ENCODE results near the gene DUSP19.

The DUSP19 gene

GRCh38 chr2:183068561-183068960 is 10.0 kb upstream of the DUSP19 start:
- no peak for DNase-seq (ENCODE audit: low spot score)

GRCh38 chr2:183069174-183069573 is 9.4 kb upstream of the DUSP19 start:
- DNase-seq (ENCODE audit: low spot score) = no peak

GRCh38 chr2:183070942-183071844 is 7.4 kb upstream of the DUSP19 start:
- DNase-seq (ENCODE audit: low spot score) = no peak

- DNase-seq (ENCODE audit: low spot score) = no peak
These were observed 6.4 kb upstream of the DUSP19 start for GRCh38 chr2:183072177-183072576.

- no peak for DNase-seq (ENCODE audit: low spot score)
These were observed 434 bp upstream of the DUSP19 start for GRCh38 chr2:183078163-183078463.

- peak; percentile 53 for DNase-seq (ENCODE audit: low spot score)
These were observed 710 bp downstream of the DUSP19 start for GRCh38 chr2:183079139-183079775.

GRCh38 chr2:183081911-183082310 is 3.4 kb downstream of the DUSP19 start:
- no peak for DNase-seq (ENCODE audit: low spot score)

- DNase-seq (ENCODE audit: low spot score) = no peak
These were observed 9.5 kb downstream of the DUSP19 start for GRCh38 chr2:183088061-183088460.

- no peak for DNase-seq (ENCODE audit: low spot score)
These were observed 10.8 kb downstream of the DUSP19 start for GRCh38 chr2:183089192-183089851.

GRCh38 chr2:183091318-183091953 is 12.9 kb downstream of the DUSP19 start:
- no peak for DNase-seq (ENCODE audit: low spot score)

GRCh38 chr2:183091954-183092345 is 13.4 kb downstream of the DUSP19 start:
- DNase-seq (ENCODE audit: low spot score) = no peak

- no peak for DNase-seq (ENCODE audit: low spot score)
These were observed 15.5 kb downstream of the DUSP19 start for GRCh38 chr2:183093857-183094657.

- no peak for DNase-seq (ENCODE audit: low spot score)
These were observed 27.0 kb downstream of the DUSP19 start for GRCh38 chr2:183105402-183106134.

- no peak for DNase-seq (ENCODE audit: low spot score)
These were observed 34.0 kb downstream of the DUSP19 start for GRCh38 chr2:183112577-183112976.

GRCh38 chr2:183113630-183114029 is 35.1 kb downstream of the DUSP19 start:
- no peak for DNase-seq (ENCODE audit: low spot score)

GRCh38 chr2:183117226-183117625 is 38.7 kb downstream of the DUSP19 start:
- DNase-seq (ENCODE audit: low spot score) = no peak

GRCh38 chr2:183123117-183123958 is 44.8 kb downstream of the DUSP19 start:
- peak; percentile 3 for DNase-seq (ENCODE audit: low spot score)

- no peak for DNase-seq (ENCODE audit: low spot score)
These were observed 45.3 kb downstream of the DUSP19 start for GRCh38 chr2:183123959-183124221.

- peak; percentile 91 for DNase-seq (ENCODE audit: low spot score)
These were observed 45.8 kb downstream of the DUSP19 start, which contains the start of gene NUP35 for GRCh38 chr2:183124222-183124956. TSS of gene NUP35 (plus strand) at chr2:183124443. CDS start at chr2:183124458, 15 bp downstream.

GRCh38 chr2:183124957-183125255 is 46.4 kb downstream of the DUSP19 start:
- no peak for DNase-seq (ENCODE audit: low spot score)

Measured in pons (tissue), 1 donor.